ENCODE measurements around the gene PCDHGA4. TPM values are rescaled to one million over a fixed set of nuclear protein-coding genes. Genes with fewer than 3 reads are reported as not detected.
"Not testable (repeated sequence)": the region's sequence is repeated elsewhere in the genome, so short reads cannot be mapped to it uniquely, and the experiment has no call there.

The PCDHGA4 gene
- total RNA-seq, 2 donors from 2014 or later: 0.86 to 5.0 TPM

GRCh38 chr5:141374627-141375026 lies 19.8 kb downstream of the PCDHGA4 start:
- H3K36me3 Mint-ChIP-seq (ENCODE audit: low read depth): peaks cover 49% of the 10 kb centered on the region
- H3K27me3 ChIP-seq (ENCODE audit: control insufficient read depth, insufficient read depth, low read length, poor library complexity, severe bottlenecking): no peaks in the 10 kb centered on the region
- DNase-seq: no peak
- peaks cover 60% of the 10 kb centered on the region for H3K9me3 Mint-ChIP-seq
- WGBS, 2 experiments (ENCODE audit: insufficient coverage in 1 of 2, insufficient read length in 1 of 2): 95 to 96% methylated on average over 11 to 14 of the region's 14 CpGs
- no peak for TF ChIP-seq CTCF (conservative IDR thresholded peaks at IDR 0.05)
- H3K36me3 ChIP-seq (ENCODE audit: control insufficient read depth, insufficient read depth, low read length): no peaks in the 10 kb centered on the region
- H3K27ac ChIP-seq (ENCODE audit: low read depth, low read length): no peak overlapping the region
- no peak overlapping the region for H3K4me3 ChIP-seq (ENCODE audit: low read length)
- no peak overlapping the region for H3K27ac Mint-ChIP-seq
- H3K4me3 Mint-ChIP-seq: no peak overlapping the region
- H3K4me1 Mint-ChIP-seq: no peaks in the 10 kb centered on the region
- H3K27me3 Mint-ChIP-seq (ENCODE audit: insufficient read depth): no peaks in the 10 kb centered on the region
- H3K4me1 ChIP-seq (ENCODE audit: control insufficient read depth, insufficient read depth, low read length): no peaks in the 10 kb centered on the region
- H3K9me3 ChIP-seq (ENCODE audit: control insufficient read depth, low read length): peaks cover 52% of the 10 kb centered on the region
- H3K9ac ChIP-seq (ENCODE audit: extremely low read depth, low read length, poor library complexity, severe bottlenecking): no peak overlapping the region

- H3K4me3 Mint-ChIP-seq; H3K27ac ChIP-seq (ENCODE audit: low read depth, low read length); H3K27me3 Mint-ChIP-seq (ENCODE audit: insufficient read depth); H3K4me1 Mint-ChIP-seq; DNase-seq; H3K4me3 ChIP-seq (ENCODE audit: low read length); H3K9ac ChIP-seq (ENCODE audit: extremely low read depth, low read length, poor library complexity, severe bottlenecking); H3K27me3 ChIP-seq (ENCODE audit: control insufficient read depth, insufficient read depth, low read length, poor library complexity, severe bottlenecking); H3K4me1 ChIP-seq (ENCODE audit: control insufficient read depth, insufficient read depth, low read length); H3K36me3 ChIP-seq (ENCODE audit: control insufficient read depth, insufficient read depth, low read length); H3K27ac Mint-ChIP-seq: not testable (repeated sequence)
- H3K9me3 ChIP-seq (ENCODE audit: control insufficient read depth, low read length): peaks cover 48% of the 10 kb centered on the region
- H3K9me3 Mint-ChIP-seq: peaks cover 52% of the 10 kb centered on the region
- 88 to 96% methylated on average over 8 to 36 of the region's 48 CpGs for whole genome bisulfite sequencing, 2 experiments (ENCODE audit: insufficient coverage in 1 of 2, insufficient read length in 1 of 2)
- TF ChIP-seq CTCF (conservative IDR thresholded peaks at IDR 0.05): peak; percentile 16
- peaks cover 42% of the 10 kb centered on the region for H3K36me3 Mint-ChIP-seq (ENCODE audit: low read depth)
Observed at GRCh38 chr5:141375444-141376155, 20.8 kb downstream of the PCDHGA4 start.

- no peak within 1 kb of the TSS for H3K4me3 ChIP-seq (ENCODE audit: low read length)
- TF ChIP-seq CTCF (conservative IDR thresholded peaks at IDR 0.05): no peak
- WGBS, 2 experiments (ENCODE audit: insufficient coverage in 1 of 2, insufficient read length in 1 of 2): 91 to 95% methylated on average over 33 to 37 of the region's 37 CpGs
- no peaks in the 10 kb centered on the region for H3K27me3 Mint-ChIP-seq (ENCODE audit: insufficient read depth)
- no peak for DNase-seq
- H3K9ac ChIP-seq (ENCODE audit: extremely low read depth, low read length, poor library complexity, severe bottlenecking): no peak within 1 kb of the TSS
- no peaks in the 10 kb centered on the region for H3K36me3 ChIP-seq (ENCODE audit: control insufficient read depth, insufficient read depth, low read length)
- H3K27ac Mint-ChIP-seq: no peak within 1 kb of the TSS
- peaks cover 38% of the 10 kb centered on the region for H3K9me3 ChIP-seq (ENCODE audit: control insufficient read depth, low read length)
- H3K4me1 Mint-ChIP-seq: no peaks in the 10 kb centered on the region
- H3K4me3 Mint-ChIP-seq: no peak within 1 kb of the TSS
- no peaks in the 10 kb centered on the region for H3K4me1 ChIP-seq (ENCODE audit: control insufficient read depth, insufficient read depth, low read length)
- no peak within 1 kb of the TSS for H3K27ac ChIP-seq (ENCODE audit: low read depth, low read length)
- peaks cover 23% of the 10 kb centered on the region for H3K36me3 Mint-ChIP-seq (ENCODE audit: low read depth)
- peaks cover 42% of the 10 kb centered on the region for H3K9me3 Mint-ChIP-seq
- H3K27me3 ChIP-seq (ENCODE audit: control insufficient read depth, insufficient read depth, low read length, poor library complexity, severe bottlenecking): no peaks in the 10 kb centered on the region
Observed at GRCh38 chr5:141382469-141383294, 27.9 kb downstream of the PCDHGA4 start, which contains the start of gene PCDHGA7. PCDHGA7 (plus strand) TSS chr5:141382742; CDS start chr5:141382900, 158 bp downstream.

Measured in endodermal cell (in vitro differentiated cells).